ENCODE data around the gene FNDC10. TPM values are rescaled to one million over a fixed set of nuclear protein-coding genes. Genes with fewer than 3 reads are reported as not detected.

FNDC10 gene
- total RNA-seq, 1 experiment from 2014 or later: 15.2 TPM

DNA sequence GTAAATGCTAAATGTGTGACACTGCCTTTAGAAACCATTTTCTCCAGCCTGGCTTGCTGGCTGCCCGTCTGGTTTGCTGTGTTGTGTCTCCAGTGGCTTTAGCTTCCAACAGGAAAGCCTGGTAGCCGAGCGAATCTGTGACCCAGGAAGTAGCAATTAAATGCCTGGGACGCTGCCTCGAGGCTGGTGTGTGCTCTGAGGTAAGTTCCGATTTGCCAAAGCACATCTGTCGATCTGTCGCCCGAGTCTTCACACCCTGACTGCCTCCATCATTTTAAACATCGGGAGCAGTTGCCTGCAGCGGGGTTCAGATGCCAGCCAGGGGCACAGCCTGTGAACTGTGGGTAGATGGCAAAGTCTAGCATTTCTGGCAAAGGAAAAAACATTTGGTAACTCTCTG is 17.6 kb upstream of the FNDC10 start:
- H3K27ac ChIP-seq (ENCODE audit: insufficient read length, low read depth, low read length): no peak overlapping the region
- H3K14ac ChIP-seq (ENCODE audit: insufficient read depth, low read length): no peak overlapping the region
- Mint-ChIP-seq H3K9me3 (no peaks in the 10 kb centered on the region; a peak in 1 of 5 replicates), H3K4me3 (peak overlapping the region; percentile 74 to 86), H3K36me3 (ENCODE audit: insufficient read depth in 1 of 3, low read depth in 3 of 3) (peaks cover 0 to 15% (median 6%) of the 10 kb centered on the region in 3 experiments; a peak in 5 of 7 replicates), H3K27me3 (ENCODE audit: low read depth) (no peaks in the 10 kb centered on the region), H3K27ac (peak overlapping the region in 1 of 3 experiments; percentile 71; a peak in 1 of 7 replicates), H3K4me1 (peaks cover 16 to 19% of the 10 kb centered on the region in 2 experiments)
- no peaks in the 10 kb centered on the region for H3K27me3 ChIP-seq (ENCODE audit: insufficient read depth, low read length)
- peaks cover 5% of the 10 kb centered on the region; the same call in 1 of the 2 replicates for H3K4me1 ChIP-seq (ENCODE audit: insufficient read depth, low read length)
- TF ChIP-seq, protein P1, sequence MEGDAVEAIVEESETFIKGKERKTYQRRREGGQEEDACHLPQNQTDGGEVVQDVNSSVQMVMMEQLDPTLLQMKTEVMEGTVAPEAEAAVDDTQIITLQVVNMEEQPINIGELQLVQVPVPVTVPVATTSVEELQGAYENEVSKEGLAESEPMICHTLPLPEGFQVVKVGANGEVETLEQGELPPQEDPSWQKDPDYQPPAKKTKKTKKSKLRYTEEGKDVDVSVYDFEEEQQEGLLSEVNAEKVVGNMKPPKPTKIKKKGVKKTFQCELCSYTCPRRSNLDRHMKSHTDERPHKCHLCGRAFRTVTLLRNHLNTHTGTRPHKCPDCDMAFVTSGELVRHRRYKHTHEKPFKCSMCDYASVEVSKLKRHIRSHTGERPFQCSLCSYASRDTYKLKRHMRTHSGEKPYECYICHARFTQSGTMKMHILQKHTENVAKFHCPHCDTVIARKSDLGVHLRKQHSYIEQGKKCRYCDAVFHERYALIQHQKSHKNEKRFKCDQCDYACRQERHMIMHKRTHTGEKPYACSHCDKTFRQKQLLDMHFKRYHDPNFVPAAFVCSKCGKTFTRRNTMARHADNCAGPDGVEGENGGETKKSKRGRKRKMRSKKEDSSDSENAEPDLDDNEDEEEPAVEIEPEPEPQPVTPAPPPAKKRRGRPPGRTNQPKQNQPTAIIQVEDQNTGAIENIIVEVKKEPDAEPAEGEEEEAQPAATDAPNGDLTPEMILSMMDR (conservative IDR thresholded peaks at IDR 0.05): no peak
- no peak overlapping the region for H2AK5ac ChIP-seq (ENCODE audit: insufficient read length, low read length)
- no peaks in the 10 kb centered on the region for H3K79me1 ChIP-seq (ENCODE audit: insufficient read depth, low read depth, low read length, poor library complexity, severe bottlenecking)
- no peak overlapping the region for H4K5ac ChIP-seq (ENCODE audit: insufficient read length, low read depth, low read length)
- H3K4me2 ChIP-seq (ENCODE audit: insufficient read depth, insufficient read length, low read length): no peak overlapping the region
- no peak overlapping the region for H2BK120ac ChIP-seq (ENCODE audit: low read depth, low read length, poor library complexity, severe bottlenecking)
- H4K20me1 ChIP-seq (ENCODE audit: control insufficient read depth, insufficient read depth, insufficient read length): no peaks in the 10 kb centered on the region
- H4K8ac ChIP-seq (replicated peaks; ENCODE audit: insufficient read length, low read depth, low read length): no peak overlapping the region
- no peak overlapping the region for H3T11ph ChIP-seq (ENCODE audit: low read length)
- no peak overlapping the region for H3K9ac ChIP-seq (ENCODE audit: extremely low read depth, insufficient read length, low read length)
- no peaks in the 10 kb centered on the region for H3K9me3 ChIP-seq (ENCODE audit: control insufficient read depth, low read depth, low read length)
- H3K4ac ChIP-seq (ENCODE audit: low read depth, low read length): no peak overlapping the region
- WGBS (ENCODE audit: extremely low coverage, insufficient read length, low lambda C conversion rate): no CpG with 5 or more reads among the region's 11 CpGs
- H3K23me2 ChIP-seq (ENCODE audit: insufficient read length, low read depth, low read length, poor library complexity, severe bottlenecking): peaks cover 15% of the 10 kb centered on the region
- no peaks in the 10 kb centered on the region for H3K79me2 ChIP-seq (ENCODE audit: insufficient read depth, low read length)
- H3K18ac ChIP-seq (ENCODE audit: insufficient read length, low read depth, low read length): no peak overlapping the region
- no peak overlapping the region for H2BK20ac ChIP-seq (ENCODE audit: low read depth, low read length, poor library complexity, severe bottlenecking)
- no peak overlapping the region for H2BK5ac ChIP-seq (ENCODE audit: insufficient read length, low read length)
- no peak overlapping the region for H3K23ac ChIP-seq (ENCODE audit: insufficient read length, low read depth, low read length)
- DNase-seq: no peak
- no peak overlapping the region for H2AFZ ChIP-seq (ENCODE audit: low read length)
- no peak overlapping the region for H2BK12ac ChIP-seq (ENCODE audit: insufficient read length, low read depth, low read length)
- no peak overlapping the region for H2BK15ac ChIP-seq (ENCODE audit: low read depth, low read length)
- H3K56ac ChIP-seq (ENCODE audit: insufficient read length, low read depth, low read length): no peak overlapping the region
- no peak overlapping the region for H4K91ac ChIP-seq (ENCODE audit: insufficient read length, low read depth, low read length)
